ENCODE data around the gene CCDC192. TPM values are rescaled to one million over a fixed set of nuclear protein-coding genes. Genes with fewer than 3 reads are reported as not detected.

Gene CCDC192
- total RNA-seq, 2 donors from 2014 or later = not detected

DNA sequence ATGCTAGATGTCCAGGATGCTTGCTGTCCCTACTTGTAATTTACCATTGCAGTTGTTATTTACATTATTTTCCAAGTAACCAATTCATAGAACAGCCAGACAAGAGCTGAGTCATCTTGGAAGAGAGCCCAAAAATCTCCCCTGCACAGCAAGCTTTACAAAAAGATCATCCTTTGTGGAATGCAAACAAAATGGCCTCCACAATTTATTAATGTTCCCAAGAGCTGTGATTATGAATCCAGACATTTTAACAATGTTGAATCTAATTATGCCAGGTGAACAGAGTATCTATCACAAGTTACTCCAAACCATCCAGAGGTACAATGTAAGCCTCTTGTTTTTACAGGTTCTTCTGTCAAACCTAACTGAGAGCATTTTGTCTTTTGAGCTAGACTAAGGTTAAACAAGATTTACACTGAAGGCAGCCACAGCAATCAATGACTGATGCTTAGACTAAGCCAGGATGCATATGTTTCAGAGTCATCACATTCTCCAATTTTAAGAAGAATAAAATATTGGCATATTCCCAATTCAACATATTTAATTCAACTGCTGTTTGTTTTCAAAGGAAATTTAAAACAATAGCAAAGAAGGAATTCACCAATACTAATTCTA lies 285.1 kb downstream of the CCDC192 start:
- no peak overlapping the region for H3K27ac Mint-ChIP-seq

More for the DNA sequence above, 285.1 kb downstream of the CCDC192 start:
- Mint-ChIP-seq H3K27me3 (no peaks in the 10 kb centered on the region), H3K9me3 (peaks cover 3% of the 10 kb centered on the region), H3K36me3 (no peaks in the 10 kb centered on the region), H3K4me3 (no peak overlapping the region), H3K4me1 (ENCODE audit: low read depth in 2 of 2) (no peaks in the 10 kb centered on the region)
- DNase-seq (ENCODE audit: low spot score) (no peak), ATAC-seq (no peak)

Other genes starting within 250 kb of the CCDC192 start
- gene PRRC1, start 185.8 kb upstream of the CCDC192 start, total RNA-seq = 10 to 100 TPM; 43.5 to 53.8 TPM
- gene CTXN3, start 54.3 kb upstream of the CCDC192 start, total RNA-seq = not detected

Measured in natural killer cell treated with Interleukin-12 subunit alpha and Interleukin-12 subunit beta and Interleukin-15 and Interleukin-18, amount 100 ng/mL, for 72 hours (primary cell).